HepG2 (cell line): ENCODE measurements around the gene INSRR. TPM values are rescaled to one million over a fixed set of nuclear protein-coding genes. Genes with fewer than 3 reads are reported as not detected.

ENCODE experiments used
- ATF7 ChIP-seq, 2 experiments: fragments of 450-650 bp in 1 of 2; sonication (generic) in 1 of 2; formaldehyde crosslinking in 1 of 2; IDR thresholded peaks; 2 replicates each; pipeline versions ENCODE4 v1.4.0 to v1.6.1; 2016 to 2020; ENCODE audit warnings: antibody characterized with exemption in 1 of 2, mild to moderate bottlenecking in 1 of 2, missing genetic modification reagents in 1 of 2
- DR1 ChIP-seq: sonication (generic); formaldehyde crosslinking; IDR thresholded peaks from 2 replicates; pipeline ENCODE4 v1.8.0; 2021; ENCODE audit warnings: mild to moderate bottlenecking, missing genetic modification reagents, inconsistent platforms
- FOXA1 ChIP-seq, 2 experiments: fragments of 450-650 bp in 1 of 2; sonication (generic) in 1 of 2; formaldehyde crosslinking in 1 of 2; IDR thresholded peaks; 2 replicates each; pipeline versions ENCODE4 v1.4.0 to v1.6.1; 2016 to 2020; ENCODE audit warnings: missing genetic modification reagents in 1 of 2
- HES4 ChIP-seq: sonication (generic); formaldehyde crosslinking; IDR thresholded peaks from 2 replicates; pipeline ENCODE4 v1.9.0; 2021; ENCODE audit warnings: mild to moderate bottlenecking, missing genetic modification reagents, borderline replicate concordance
- HHEX ChIP-seq: IDR thresholded peaks from 2 replicates; pipeline ENCODE4 v1.6.1; 2016; ENCODE audit warnings: control low read depth
- HNRNPLL ChIP-seq: fragments of 200-400 bp; formaldehyde crosslinking; IDR thresholded peaks from 2 replicates; pipeline ENCODE4 v1.6.1; 2017; ENCODE audit warnings: mild to moderate bottlenecking, low read depth, low read length; ENCODE audit not compliant: poor library complexity, severe bottlenecking
- MZF1 ChIP-seq: sonication (generic); formaldehyde crosslinking; IDR thresholded peaks from 2 replicates; pipeline ENCODE4 v1.8.1; 2023; ENCODE audit warnings: mild to moderate bottlenecking, missing genetic modification reagents, borderline replicate concordance
- NFE2L2 ChIP-seq: fragments of 150-350 bp; IDR thresholded peaks from 2 replicates; pipeline ENCODE4 v1.6.1; 2014; ENCODE audit warnings: low read length
- SMARCC2 ChIP-seq: fragments of 450-650 bp; IDR thresholded peaks from 2 replicates; pipeline ENCODE4 v1.6.1; 2017; ENCODE audit warnings: antibody characterized with exemption, mild to moderate bottlenecking
- SUZ12 ChIP-seq: fragments of 150-350 bp; IDR thresholded peaks from 2 replicates; pipeline ENCODE4 v1.6.1; 2014; ENCODE audit warnings: low read depth, low read length
- TBX2 ChIP-seq: sonication (generic); formaldehyde crosslinking; IDR thresholded peaks from 2 replicates; pipeline ENCODE4 v1.5.0; 2020; ENCODE audit warnings: missing genetic modification reagents, mild to moderate bottlenecking, borderline replicate concordance
- ZBTB20 ChIP-seq: sonication (generic); formaldehyde crosslinking; IDR thresholded peaks from 2 replicates; pipeline ENCODE4 v1.8.1; 2023; ENCODE audit warnings: missing genetic modification reagents, low read depth, mild to moderate bottlenecking, borderline replicate concordance
- ZNF235 ChIP-seq: sonication (generic); formaldehyde crosslinking; IDR thresholded peaks from 2 replicates; pipeline ENCODE4 v1.8.1; 2023; ENCODE audit warnings: mild to moderate bottlenecking, missing genetic modification reagents, borderline replicate concordance
- ZNF263 ChIP-seq: sonication (generic); formaldehyde crosslinking; IDR thresholded peaks from 2 replicates; pipeline ENCODE4 v1.4.0; 2020; ENCODE audit warnings: missing genetic modification reagents
- ZNF34 ChIP-seq: sonication (generic); formaldehyde crosslinking; IDR thresholded peaks from 2 replicates; pipeline ENCODE4 v1.4.0; 2020; ENCODE audit warnings: mild to moderate bottlenecking, missing genetic modification reagents, borderline replicate concordance
- ZNF382 ChIP-seq: sonication (generic); formaldehyde crosslinking; IDR thresholded peaks from 2 replicates; pipeline ENCODE4 v1.5.0; 2020; ENCODE audit warnings: missing genetic modification reagents, mild to moderate bottlenecking, borderline replicate concordance
- ZNF530 ChIP-seq: sonication (generic); formaldehyde crosslinking; IDR thresholded peaks from 2 replicates; pipeline ENCODE4 v1.5.0; 2020; ENCODE audit warnings: low read depth, mild to moderate bottlenecking, missing genetic modification reagents
- ZNF556 ChIP-seq: sonication (generic); formaldehyde crosslinking; IDR thresholded peaks from 2 replicates; pipeline ENCODE4 v1.4.0; 2020; ENCODE audit warnings: mild to moderate bottlenecking, missing genetic modification reagents, borderline replicate concordance
- ZNF616 ChIP-seq: sonication (generic); formaldehyde crosslinking; IDR thresholded peaks from 2 replicates; pipeline ENCODE4 v1.5.0; 2020; ENCODE audit warnings: low read depth, mild to moderate bottlenecking, missing genetic modification reagents
- ZNF776 ChIP-seq: sonication (generic); formaldehyde crosslinking; IDR thresholded peaks from 2 replicates; pipeline ENCODE4 v1.4.0; 2020; ENCODE audit warnings: mild to moderate bottlenecking, missing genetic modification reagents
- polyA plus RNA-seq, 8 experiments: library from polyadenylated mRNA; depleted of rRNA in 3 of 8; stranded (reverse) in 7 of 8; unstranded in 1 of 8; fragments of >200 nt; fragmentation: Illumina TruSeq in 4 of 8; extraction: Trizol in 4 of 8; gene quantifications; 2 replicates each; pipeline versions ENCODE4 v1.2.1 to v1.2.3, GENCODE V29; 2011 to 2016; ENCODE audit warnings: low read depth in 4 of 8, missing spikeins in 1 of 8, mixed read lengths in 1 of 8; ENCODE audit not compliant: insufficient read depth in 1 of 8
- total RNA-seq, 5 experiments: library from RNA; depleted of rRNA; stranded (reverse); fragments of >200 nt; fragmentation: Illumina TruSeq; extraction: Trizol; gene quantifications; 2 replicates each; pipeline ENCODE4 v1.2.3, GENCODE V29; 2016; ENCODE audit warnings: low read depth in 1 of 5
- TF ChIP-seq, protein P1 (sequence below): IDR thresholded peaks from 2 replicates; pipeline ENCODE4 v1.6.1; 2012; ENCODE audit warnings: low read depth, low read length, improper control_type of control experiment
- TF ChIP-seq, protein P2 (sequence below): sonication (generic); formaldehyde crosslinking; IDR thresholded peaks from 2 replicates; pipeline ENCODE4 v1.5.1; 2020; ENCODE audit warnings: mild to moderate bottlenecking, moderate library complexity, missing genetic modification reagents
- TF ChIP-seq, protein P3 (sequence below): fragments of 450-650 bp; IDR thresholded peaks from 2 replicates; pipeline ENCODE4 v1.6.1; 2017; ENCODE audit warnings: mild to moderate bottlenecking

INSRR gene
- total and polyA plus RNA-seq, 2 of the 13 experiments (the other 11 are each of a cell fraction or from before 2014, with no cell fraction given), result not detected

DNA sequence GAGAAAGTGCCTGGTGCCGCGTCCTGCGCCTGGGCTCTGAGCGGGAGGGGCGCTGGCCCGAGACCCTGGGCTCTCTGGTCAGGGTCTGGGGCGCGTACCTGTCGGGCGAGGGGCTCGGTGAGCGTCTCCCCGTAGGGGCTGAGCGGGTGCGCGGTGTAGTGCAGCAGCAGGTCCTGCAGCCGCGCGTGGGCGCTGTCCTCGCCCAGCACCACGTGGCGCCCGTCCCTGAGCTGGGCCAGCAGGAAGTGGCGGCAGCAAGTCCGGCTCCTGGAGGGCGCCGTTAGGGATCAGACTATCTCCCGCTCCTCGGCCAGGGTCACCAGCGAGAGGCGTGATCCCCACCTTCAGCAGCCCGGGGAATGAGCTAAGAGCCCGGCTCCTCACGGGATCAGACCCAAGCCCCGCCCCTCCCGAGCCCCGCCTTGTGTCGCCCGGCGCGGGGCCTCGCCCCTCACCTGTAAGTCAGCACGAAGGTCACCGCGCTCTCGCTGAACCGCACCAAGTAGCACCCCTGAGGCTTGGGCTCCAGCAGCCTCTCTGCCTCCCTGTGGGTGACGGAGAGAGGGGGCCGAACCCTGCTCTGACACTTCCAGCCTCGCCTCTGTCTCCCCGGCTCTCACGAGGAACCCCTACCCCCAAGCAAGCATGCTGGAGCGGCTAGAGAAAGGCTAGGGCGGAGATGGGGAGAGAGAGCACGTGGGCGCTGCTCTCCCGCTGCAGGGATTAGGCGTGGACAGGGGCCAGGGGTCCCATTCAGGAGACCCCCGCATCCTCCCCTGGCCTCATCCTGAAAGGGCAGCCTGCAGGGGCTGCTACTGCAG lies 45.0 kb downstream of the INSRR start (continued):
- TF ChIP-seq ZNF616 (CRISPR knock-in tag), result peak; percentile 88; the same call in 1 of the 2 replicates
- 0 out of 2 replicates have a peak, but pooled peaks have one; percentile 60 for TF ChIP-seq HES4 (CRISPR knock-in tag)
- TF ChIP-seq, protein P1, sequence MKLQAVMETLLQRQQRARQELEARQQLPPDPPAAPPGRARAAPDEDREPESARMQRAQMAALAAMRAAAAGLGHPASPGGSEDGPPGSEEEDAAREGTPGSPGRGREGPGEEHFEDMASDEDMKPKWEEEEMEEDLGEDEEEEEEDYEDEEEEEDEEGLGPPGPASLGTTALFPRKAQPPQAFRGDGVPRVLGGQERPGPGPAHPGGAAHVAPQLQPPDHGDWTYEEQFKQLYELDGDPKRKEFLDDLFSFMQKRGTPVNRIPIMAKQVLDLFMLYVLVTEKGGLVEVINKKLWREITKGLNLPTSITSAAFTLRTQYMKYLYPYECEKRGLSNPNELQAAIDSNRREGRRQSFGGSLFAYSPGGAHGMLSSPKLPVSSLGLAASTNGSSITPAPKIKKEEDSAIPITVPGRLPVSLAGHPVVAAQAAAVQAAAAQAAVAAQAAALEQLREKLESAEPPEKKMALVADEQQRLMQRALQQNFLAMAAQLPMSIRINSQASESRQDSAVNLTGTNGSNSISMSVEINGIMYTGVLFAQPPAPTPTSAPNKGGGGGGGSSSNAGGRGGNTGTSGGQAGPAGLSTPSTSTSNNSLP, result no peak
- TF ChIP-seq HNRNPLL, result no peak
- TF ChIP-seq MZF1 (CRISPR knock-in tag), result no peak
- TF ChIP-seq DR1 (CRISPR knock-in tag), result no peak
- TF ChIP-seq ZNF776, result peak; percentile 83
- no peak for TF ChIP-seq NFE2L2
- TF ChIP-seq, protein P2, sequence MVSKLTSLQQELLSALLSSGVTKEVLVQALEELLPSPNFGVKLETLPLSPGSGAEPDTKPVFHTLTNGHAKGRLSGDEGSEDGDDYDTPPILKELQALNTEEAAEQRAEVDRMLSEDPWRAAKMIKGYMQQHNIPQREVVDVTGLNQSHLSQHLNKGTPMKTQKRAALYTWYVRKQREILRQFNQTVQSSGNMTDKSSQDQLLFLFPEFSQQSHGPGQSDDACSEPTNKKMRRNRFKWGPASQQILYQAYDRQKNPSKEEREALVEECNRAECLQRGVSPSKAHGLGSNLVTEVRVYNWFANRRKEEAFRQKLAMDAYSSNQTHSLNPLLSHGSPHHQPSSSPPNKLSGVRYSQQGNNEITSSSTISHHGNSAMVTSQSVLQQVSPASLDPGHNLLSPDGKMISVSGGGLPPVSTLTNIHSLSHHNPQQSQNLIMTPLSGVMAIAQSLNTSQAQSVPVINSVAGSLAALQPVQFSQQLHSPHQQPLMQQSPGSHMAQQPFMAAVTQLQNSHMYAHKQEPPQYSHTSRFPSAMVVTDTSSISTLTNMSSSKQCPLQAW (CRISPR knock-in tag), result peak; percentile 46; the same call in 1 of the 2 replicates
- 0 out of 2 replicates have a peak, but pooled peaks have one; percentile 32 for TF ChIP-seq ZNF34 (CRISPR knock-in tag)
- TF ChIP-seq SMARCC2, result no peak
- TF ChIP-seq ZNF235, result no peak
- TF ChIP-seq HHEX, result no peak
- TF ChIP-seq ZNF556 (CRISPR knock-in tag), result peak; percentile 67; the same call in 1 of the 2 replicates
- peak; percentile 73; the same call in 1 of the 2 replicates for TF ChIP-seq ZNF530 (CRISPR knock-in tag)
- TF ChIP-seq, protein P3, sequence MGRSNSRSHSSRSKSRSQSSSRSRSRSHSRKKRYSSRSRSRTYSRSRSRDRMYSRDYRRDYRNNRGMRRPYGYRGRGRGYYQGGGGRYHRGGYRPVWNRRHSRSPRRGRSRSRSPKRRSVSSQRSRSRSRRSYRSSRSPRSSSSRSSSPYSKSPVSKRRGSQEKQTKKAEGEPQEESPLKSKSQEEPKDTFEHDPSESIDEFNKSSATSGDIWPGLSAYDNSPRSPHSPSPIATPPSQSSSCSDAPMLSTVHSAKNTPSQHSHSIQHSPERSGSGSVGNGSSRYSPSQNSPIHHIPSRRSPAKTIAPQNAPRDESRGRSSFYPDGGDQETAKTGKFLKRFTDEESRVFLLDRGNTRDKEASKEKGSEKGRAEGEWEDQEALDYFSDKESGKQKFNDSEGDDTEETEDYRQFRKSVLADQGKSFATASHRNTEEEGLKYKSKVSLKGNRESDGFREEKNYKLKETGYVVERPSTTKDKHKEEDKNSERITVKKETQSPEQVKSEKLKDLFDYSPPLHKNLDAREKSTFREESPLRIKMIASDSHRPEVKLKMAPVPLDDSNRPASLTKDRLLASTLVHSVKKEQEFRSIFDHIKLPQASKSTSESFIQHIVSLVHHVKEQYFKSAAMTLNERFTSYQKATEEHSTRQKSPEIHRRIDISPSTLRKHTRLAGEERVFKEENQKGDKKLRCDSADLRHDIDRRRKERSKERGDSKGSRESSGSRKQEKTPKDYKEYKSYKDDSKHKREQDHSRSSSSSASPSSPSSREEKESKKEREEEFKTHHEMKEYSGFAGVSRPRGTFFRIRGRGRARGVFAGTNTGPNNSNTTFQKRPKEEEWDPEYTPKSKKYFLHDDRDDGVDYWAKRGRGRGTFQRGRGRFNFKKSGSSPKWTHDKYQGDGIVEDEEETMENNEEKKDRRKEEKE, result no peak
- TF ChIP-seq FOXA1 (IDR thresholded peaks at IDR 0.05), result no peak
- TF ChIP-seq FOXA1 (CRISPR knock-in tag; IDR thresholded peaks at IDR 0.05), result no peak
- TF ChIP-seq ATF7 (IDR thresholded peaks at IDR 0.05), result no peak
- TF ChIP-seq ATF7 (CRISPR knock-in tag; IDR thresholded peaks at IDR 0.05), result peak; percentile 65
- peak; percentile 91 for TF ChIP-seq TBX2 (CRISPR knock-in tag)
- TF ChIP-seq SUZ12, result no peak
- peak; percentile 84 for TF ChIP-seq ZNF263
- TF ChIP-seq ZNF382 (CRISPR knock-in tag), result no peak
- peak; percentile 76; the same call in 1 of the 2 replicates for TF ChIP-seq ZBTB20 (CRISPR knock-in tag)
